ENCODE results near the gene TNS2.
A peak's percentile ranks its signal among the peaks of the same experiment; 100 is the strongest.

Gene TNS2

GRCh38 chr12:53044896-53045695, 4.8 kb upstream of the TNS2 start:
- TF ChIP-seq, protein P1, sequence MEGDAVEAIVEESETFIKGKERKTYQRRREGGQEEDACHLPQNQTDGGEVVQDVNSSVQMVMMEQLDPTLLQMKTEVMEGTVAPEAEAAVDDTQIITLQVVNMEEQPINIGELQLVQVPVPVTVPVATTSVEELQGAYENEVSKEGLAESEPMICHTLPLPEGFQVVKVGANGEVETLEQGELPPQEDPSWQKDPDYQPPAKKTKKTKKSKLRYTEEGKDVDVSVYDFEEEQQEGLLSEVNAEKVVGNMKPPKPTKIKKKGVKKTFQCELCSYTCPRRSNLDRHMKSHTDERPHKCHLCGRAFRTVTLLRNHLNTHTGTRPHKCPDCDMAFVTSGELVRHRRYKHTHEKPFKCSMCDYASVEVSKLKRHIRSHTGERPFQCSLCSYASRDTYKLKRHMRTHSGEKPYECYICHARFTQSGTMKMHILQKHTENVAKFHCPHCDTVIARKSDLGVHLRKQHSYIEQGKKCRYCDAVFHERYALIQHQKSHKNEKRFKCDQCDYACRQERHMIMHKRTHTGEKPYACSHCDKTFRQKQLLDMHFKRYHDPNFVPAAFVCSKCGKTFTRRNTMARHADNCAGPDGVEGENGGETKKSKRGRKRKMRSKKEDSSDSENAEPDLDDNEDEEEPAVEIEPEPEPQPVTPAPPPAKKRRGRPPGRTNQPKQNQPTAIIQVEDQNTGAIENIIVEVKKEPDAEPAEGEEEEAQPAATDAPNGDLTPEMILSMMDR (IDR thresholded peaks at IDR 0.05; ENCODE audit: borderline replicate concordance, insufficient read depth, low read depth, low read length) = no peak

DNA sequence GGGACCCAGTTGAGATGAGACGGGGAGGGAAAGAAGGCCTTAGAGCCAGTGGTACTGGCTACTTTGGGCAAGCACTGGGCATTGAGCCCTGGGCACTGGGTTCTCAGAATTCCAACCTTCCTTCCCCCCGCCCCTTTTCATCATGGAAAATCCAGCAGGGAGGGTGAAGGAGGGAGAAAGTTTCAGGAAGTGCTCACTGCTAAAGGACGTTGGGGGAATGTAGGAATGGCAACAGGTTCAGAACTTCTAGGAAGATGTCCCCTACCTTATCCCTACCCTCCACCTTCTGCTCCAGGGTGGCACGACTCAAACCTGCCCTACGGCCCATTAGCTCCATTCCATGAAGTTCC, 4.2 kb upstream of the TNS2 start:
- no peak overlapping the region for H3K4me3 ChIP-seq (ENCODE audit: low read depth, low read length)
- TF ChIP-seq, protein P1 (IDR thresholded peaks at IDR 0.05; ENCODE audit: borderline replicate concordance, insufficient read depth, low read depth, low read length) = no peak

More at GRCh38 chr12:53044896-53045695, 4.8 kb upstream of the TNS2 start:
- H3K4me3 ChIP-seq (ENCODE audit: low read depth, low read length) = no peak overlapping the region

DNA sequence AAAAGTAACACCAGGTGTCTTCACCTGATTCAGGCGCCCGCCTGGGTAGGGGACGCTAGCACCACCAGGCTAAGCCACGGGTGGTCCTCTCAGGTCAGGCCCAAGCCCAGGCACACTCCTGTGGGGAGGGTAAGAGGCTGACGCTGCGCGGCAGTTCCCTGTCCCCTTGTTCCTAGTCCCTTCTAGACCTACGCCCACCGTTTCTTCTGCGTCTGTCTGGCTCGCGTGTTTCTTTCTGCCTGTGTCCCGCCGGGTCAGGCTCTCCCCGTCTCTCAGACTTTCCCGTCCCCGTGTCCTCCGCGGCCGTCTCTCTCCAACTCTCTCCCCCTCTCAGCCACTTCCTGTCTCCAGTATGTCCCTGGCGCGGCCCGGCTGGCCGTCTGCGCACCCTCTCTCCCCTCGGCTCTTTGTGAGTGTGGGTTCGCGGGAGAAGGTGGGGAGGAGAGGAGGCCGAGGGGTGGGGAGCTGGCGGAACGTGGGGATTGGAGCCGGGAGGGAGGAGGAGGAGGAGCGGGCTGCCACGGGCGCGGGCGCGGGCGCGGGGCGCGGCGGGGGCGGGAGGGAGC, 3.1 kb upstream of the TNS2 start:
- TF ChIP-seq, protein P1 (IDR thresholded peaks at IDR 0.05; ENCODE audit: borderline replicate concordance, insufficient read depth, low read depth, low read length) = no peak

GRCh38 chr12:53047221-53048032, 2.4 kb upstream of the TNS2 start:
- TF ChIP-seq, protein P1 (IDR thresholded peaks at IDR 0.05; ENCODE audit: borderline replicate concordance, insufficient read depth, low read depth, low read length) = no peak
- peak overlapping the region; percentile 33 for H3K4me3 ChIP-seq (ENCODE audit: low read depth, low read length)

More for the DNA sequence above, 3.1 kb upstream of the TNS2 start:
- peak overlapping the region; percentile 60 for H3K4me3 ChIP-seq (ENCODE audit: low read depth, low read length)

DNA sequence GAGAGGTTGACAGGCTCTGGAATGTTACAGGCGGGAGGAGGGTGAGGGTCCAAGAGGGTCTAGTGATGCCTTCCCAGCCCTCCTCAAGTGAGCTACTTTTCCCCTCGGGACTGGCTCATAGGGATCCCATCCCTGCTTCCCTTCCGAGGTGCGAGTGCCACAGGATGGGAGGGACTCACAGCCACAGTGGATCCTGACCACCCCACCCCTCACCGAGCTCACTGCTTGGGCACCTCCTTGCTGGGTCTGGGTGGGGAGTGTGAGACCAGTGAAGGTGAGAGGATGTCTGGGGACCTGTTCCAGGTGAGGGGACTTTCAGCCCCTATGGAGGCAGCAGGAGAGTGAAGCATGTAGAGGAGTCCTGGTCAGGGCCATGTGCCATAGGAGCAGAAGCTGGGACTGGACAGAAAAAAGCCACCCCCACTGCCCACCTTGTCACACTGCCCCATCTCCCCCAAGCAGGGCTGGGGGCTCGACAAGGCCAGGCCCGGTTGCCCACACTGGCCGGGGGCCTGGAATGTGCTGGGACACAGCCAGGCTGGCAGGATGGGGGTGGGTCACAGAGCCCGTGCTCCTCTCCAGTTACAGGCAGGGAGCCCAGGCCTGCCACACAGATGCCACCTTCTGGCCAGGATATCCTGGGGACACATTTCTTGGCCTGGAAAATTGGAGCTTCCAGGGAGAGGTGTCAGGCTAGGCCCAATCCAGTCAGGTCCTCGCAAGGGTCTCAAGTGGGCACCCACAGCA, 1.7 kb upstream of the TNS2 start:
- no peak overlapping the region for H3K4me3 ChIP-seq (ENCODE audit: low read depth, low read length)
- TF ChIP-seq, protein P1 (IDR thresholded peaks at IDR 0.05; ENCODE audit: borderline replicate concordance, insufficient read depth, low read depth, low read length) = no peak

DNA sequence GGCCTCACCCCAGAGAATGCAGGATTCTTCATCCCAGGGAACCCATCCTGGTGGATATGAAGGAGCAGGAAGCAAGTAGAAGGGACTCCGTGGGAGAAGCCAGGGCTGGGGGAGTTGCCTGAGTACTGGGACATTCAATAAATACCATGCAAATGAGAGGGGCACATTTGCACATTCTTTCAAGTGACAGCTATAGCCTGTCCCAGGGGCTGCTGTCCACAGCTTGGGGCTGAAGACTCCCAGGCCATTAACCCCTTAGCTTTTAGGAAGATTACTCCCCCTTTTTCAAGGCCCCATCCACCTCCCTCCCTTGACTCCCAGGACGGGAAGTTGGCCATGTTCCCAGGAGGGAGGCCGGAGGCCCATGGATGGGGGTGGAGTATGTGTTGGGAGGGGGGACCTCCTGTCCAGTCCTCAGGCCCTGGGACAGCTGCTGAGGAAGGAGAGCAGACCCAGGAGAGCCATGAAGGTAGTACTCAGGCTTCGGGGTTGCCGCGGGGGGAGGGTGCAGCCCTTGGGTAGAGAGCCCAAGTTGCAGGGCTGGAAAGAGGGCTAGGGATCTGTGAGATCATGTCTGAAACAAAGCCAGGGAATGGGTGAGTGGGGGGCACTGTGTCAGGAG, 974 bp upstream of the TNS2 start:
- no peak overlapping the region for H3K4me3 ChIP-seq (ENCODE audit: low read depth, low read length)
- TF ChIP-seq, protein P1 (IDR thresholded peaks at IDR 0.05; ENCODE audit: borderline replicate concordance, insufficient read depth, low read depth, low read length) = no peak

Data from GM12875 (cell line).